Measurements from ENCODE around the gene PQBP1.

DNA sequence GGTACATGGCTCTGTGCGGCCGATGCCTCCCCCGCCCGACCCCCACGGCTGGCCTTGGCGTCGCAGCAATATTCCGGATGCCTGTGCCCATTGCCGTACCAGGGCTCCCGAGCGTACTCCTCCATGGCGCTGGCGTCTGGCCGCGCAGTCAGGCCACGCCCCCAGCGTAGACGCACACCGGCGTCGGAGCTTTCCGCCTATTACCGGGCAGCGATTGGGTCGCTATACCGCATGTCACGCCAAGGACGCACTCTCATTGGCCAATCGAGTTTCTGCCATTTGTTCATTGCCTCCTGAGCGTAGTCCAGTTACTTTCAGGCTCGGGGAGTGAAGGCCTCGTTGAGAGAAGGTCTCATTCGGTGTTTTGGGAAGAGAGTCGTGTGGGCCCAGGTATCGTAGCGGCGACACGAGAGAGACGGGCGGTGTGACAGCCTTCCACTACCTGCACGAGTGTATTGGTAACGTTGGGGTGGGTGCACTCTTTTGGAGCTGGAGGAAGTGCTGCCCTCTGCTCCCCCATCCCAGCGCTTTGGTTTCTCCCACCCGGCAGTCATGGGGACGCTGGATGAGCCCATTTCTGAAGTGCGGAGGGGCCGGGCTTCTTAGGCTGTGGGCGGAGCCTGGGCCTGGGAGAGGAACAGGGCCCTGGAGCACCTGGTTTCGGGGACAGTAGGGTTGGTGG is at the start of gene PQBP1, which contains the start of gene TIMM17B:
- TF ChIP-seq, protein P1, sequence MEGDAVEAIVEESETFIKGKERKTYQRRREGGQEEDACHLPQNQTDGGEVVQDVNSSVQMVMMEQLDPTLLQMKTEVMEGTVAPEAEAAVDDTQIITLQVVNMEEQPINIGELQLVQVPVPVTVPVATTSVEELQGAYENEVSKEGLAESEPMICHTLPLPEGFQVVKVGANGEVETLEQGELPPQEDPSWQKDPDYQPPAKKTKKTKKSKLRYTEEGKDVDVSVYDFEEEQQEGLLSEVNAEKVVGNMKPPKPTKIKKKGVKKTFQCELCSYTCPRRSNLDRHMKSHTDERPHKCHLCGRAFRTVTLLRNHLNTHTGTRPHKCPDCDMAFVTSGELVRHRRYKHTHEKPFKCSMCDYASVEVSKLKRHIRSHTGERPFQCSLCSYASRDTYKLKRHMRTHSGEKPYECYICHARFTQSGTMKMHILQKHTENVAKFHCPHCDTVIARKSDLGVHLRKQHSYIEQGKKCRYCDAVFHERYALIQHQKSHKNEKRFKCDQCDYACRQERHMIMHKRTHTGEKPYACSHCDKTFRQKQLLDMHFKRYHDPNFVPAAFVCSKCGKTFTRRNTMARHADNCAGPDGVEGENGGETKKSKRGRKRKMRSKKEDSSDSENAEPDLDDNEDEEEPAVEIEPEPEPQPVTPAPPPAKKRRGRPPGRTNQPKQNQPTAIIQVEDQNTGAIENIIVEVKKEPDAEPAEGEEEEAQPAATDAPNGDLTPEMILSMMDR (IDR thresholded peaks at IDR 0.05): no peak
- TF ChIP-seq POLR2A (IDR thresholded peaks at IDR 0.05) (peak; percentile 72), POLR2AphosphoS5 (IDR thresholded peaks at IDR 0.05) (peak; percentile 86)

Measured in prostate gland (tissue), 2 donors.